Measurements from ENCODE around the gene RAPGEF4. TPM values are rescaled to one million over a fixed set of nuclear protein-coding genes. Genes with fewer than 3 reads are reported as not detected.
A peak's percentile ranks its signal among the peaks of the same experiment; 100 is the strongest.

RAPGEF4 gene
- total and polyA plus RNA-seq, 2 of the 13 experiments (the other 11 are each of a cell fraction or from before 2014, with no cell fraction given): 0.78 to 0.91 TPM

DNA sequence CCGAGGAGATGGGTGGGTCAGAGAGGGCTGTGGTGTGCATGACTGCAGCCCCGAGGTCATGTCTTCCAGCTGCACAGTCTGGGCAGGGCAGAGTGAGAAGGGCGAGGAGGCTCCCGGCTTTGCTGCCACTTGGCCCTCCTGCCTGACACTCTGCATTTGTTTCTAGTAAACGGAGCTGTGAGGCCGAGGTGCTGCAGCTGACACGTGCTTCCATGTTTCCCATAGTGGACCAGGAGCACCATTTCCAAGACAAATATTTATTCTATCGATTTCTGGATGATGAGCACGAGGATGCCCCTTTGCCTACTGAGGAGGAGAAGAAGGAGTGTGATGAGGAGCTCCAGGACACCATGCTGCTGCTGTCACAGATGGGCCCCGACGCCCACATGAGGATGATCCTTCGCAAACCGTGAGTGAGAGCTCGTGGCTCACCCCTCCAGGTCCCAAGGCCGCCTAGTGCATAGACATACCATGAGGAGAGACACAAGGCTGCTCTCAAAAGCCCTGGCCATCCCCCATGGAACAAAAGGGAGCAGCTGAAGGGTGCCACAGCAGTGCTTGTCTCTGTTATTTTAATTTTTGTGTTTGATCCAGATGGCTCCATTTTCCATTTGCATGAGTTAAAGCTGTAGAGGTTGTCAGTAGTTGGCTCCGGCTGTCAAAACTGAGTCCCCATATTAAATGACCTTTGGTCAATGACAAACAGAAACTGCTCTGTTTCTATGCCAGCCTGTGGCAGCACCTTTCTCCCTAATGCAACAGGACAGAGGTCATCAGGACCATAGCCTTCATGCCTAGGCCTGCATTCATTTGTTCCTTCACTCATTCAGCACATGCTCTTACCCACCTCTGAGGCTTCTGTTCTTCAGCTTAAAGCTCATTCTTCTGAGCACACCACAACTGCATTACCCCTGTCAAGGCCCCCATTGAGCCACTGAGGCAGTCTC, 231.7 kb downstream of the RAPGEF4 start (continued):
- TF ChIP-seq PRDM10 (CRISPR knock-in tag; IDR thresholded peaks at IDR 0.05; ENCODE audit: low read depth): no peak
- no peak for TF ChIP-seq FOXA1 (IDR thresholded peaks at IDR 0.05)
- TF ChIP-seq FOXA1 (CRISPR knock-in tag; IDR thresholded peaks at IDR 0.05): peak; percentile 70
- no peak for TF ChIP-seq ATF2 (CRISPR knock-in tag; IDR thresholded peaks at IDR 0.05)
- no peak for TF ChIP-seq MAF1 (CRISPR knock-in tag; IDR thresholded peaks at IDR 0.05; ENCODE audit: borderline replicate concordance)
- no peak for TF ChIP-seq ZNF552 (CRISPR knock-in tag; IDR thresholded peaks at IDR 0.05; ENCODE audit: borderline replicate concordance)
- no peak for TF ChIP-seq ZNF546 (CRISPR knock-in tag; conservative IDR thresholded peaks at IDR 0.05)
- no peak for TF ChIP-seq CENPBD1 (CRISPR knock-in tag; IDR thresholded peaks at IDR 0.05; ENCODE audit: borderline replicate concordance, low read depth)
- no peak for TF ChIP-seq ZNF205 (CRISPR knock-in tag; IDR thresholded peaks at IDR 0.05)
- TF ChIP-seq ZNF564 (CRISPR knock-in tag; IDR thresholded peaks at IDR 0.05): no peak
- TF ChIP-seq NR3C1 (CRISPR knock-in tag; IDR thresholded peaks at IDR 0.05): no peak
- TF ChIP-seq, protein P1, sequence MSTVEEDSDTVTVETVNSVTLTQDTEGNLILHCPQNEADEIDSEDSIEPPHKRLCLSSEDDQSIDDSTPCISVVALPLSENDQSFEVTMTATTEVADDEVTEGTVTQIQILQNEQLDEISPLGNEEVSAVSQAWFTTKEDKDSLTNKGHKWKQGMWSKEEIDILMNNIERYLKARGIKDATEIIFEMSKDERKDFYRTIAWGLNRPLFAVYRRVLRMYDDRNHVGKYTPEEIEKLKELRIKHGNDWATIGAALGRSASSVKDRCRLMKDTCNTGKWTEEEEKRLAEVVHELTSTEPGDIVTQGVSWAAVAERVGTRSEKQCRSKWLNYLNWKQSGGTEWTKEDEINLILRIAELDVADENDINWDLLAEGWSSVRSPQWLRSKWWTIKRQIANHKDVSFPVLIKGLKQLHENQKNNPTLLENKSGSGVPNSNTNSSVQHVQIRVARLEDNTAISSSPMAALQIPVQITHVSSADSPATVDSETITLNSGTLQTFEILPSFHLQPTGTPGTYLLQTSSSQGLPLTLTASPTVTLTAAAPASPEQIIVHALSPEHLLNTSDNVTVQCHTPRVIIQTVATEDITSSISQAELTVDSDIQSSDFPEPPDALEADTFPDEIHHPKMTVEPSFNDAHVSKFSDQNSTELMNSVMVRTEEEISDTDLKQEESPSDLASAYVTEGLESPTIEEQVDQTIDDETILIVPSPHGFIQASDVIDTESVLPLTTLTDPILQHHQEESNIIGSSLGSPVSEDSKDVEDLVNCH (CRISPR knock-in tag; IDR thresholded peaks at IDR 0.05): no peak
- TF ChIP-seq GTF2F1 (IDR thresholded peaks at IDR 0.05; ENCODE audit: low read length): no peak
- no peak for TF ChIP-seq MAZ (IDR thresholded peaks at IDR 0.05; ENCODE audit: borderline replicate concordance, low read depth, low read length)
- TF ChIP-seq MAZ (CRISPR knock-in tag; IDR thresholded peaks at IDR 0.05; ENCODE audit: low read depth): no peak
- TF ChIP-seq ZSCAN31 (CRISPR knock-in tag; IDR thresholded peaks at IDR 0.05; ENCODE audit: low read depth): no peak
- TF ChIP-seq CC2D1A (CRISPR knock-in tag; IDR thresholded peaks at IDR 0.05): no peak
- TF ChIP-seq ZFP36 (IDR thresholded peaks at IDR 0.05; ENCODE audit: borderline replicate concordance, low read depth, low read length, partially characterized antibody): no peak
- TF ChIP-seq, protein P2, sequence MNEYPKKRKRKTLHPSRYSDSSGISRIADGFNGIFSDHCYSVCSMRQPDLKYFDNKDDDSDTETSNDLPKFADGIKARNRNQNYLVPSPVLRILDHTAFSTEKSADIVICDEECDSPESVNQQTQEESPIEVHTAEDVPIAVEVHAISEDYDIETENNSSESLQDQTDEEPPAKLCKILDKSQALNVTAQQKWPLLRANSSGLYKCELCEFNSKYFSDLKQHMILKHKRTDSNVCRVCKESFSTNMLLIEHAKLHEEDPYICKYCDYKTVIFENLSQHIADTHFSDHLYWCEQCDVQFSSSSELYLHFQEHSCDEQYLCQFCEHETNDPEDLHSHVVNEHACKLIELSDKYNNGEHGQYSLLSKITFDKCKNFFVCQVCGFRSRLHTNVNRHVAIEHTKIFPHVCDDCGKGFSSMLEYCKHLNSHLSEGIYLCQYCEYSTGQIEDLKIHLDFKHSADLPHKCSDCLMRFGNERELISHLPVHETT (CRISPR knock-in tag; conservative IDR thresholded peaks at IDR 0.05): no peak
- peak; percentile 94 for TF ChIP-seq ZNF263 (CRISPR knock-in tag; IDR thresholded peaks at IDR 0.05)
- TF ChIP-seq SMAD1 (CRISPR knock-in tag; IDR thresholded peaks at IDR 0.05; ENCODE audit: borderline replicate concordance, low read depth): no peak

All from HepG2 (cell line).